HG03159 (cell line): ENCODE data around the gene TUBAL3.

Experiments
- ATAC-seq: cut with Tn5 transposase; IDR thresholded peaks from one replicate; pipeline ENCODE4 v1.9.1; 2021; ENCODE audit warnings: mild to moderate bottlenecking, moderate library complexity; ENCODE audit not compliant: unreplicated experiment

TUBAL3 gene

GRCh38 chr10:5404208-5405041 lies at the start of gene TUBAL3:
TUBAL3 (minus strand) TSS chr10:5404828; CDS start chr10:5404792, 36 bp downstream.
- ATAC-seq, result no peak

- no peak for ATAC-seq
Measured at GRCh38 chr10:5453749-5454489, 49.3 kb upstream of the TUBAL3 start.

DNA sequence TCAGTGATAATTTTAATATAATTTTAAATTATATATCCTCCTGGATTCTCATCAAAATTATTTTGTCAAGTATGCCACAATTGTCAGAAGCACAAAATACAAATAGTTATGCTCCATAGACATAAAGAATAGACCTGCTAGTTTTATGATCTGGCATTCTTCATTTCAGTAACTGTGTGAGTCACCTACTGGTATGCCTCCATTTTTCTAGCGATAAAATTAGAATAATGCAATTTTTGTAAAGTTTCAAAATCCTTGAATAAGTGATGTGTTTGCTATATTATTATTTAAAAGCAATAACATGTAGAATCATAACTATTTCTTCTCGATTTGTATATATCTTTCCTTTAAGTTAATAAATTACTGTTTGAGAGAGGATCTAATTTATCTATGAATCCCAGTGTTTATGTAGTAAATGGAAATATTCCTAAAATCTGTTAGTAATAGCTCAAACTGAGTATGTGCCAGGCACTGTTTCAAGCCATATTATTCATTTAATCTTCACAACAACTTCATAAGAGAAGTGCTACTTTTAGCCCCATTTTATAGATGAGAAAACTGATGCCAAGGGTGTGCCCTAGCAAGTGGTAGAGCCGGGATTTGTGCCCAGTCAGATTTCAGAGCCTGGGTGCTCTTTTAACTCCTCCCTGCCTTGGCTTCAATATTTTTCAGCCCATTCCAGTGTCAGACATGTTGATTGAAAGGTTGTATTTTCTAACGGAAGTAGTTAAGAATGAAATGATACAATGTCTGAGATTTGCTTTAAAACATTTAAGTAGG lies 46.2 kb upstream of the TUBAL3 start:
- no peak for ATAC-seq

- ATAC-seq, result no peak
Measured at GRCh38 chr10:5449823-5450222, 45.2 kb upstream of the TUBAL3 start.

- ATAC-seq, result no peak
Measured at GRCh38 chr10:5449227-5449626, 44.6 kb upstream of the TUBAL3 start.

DNA sequence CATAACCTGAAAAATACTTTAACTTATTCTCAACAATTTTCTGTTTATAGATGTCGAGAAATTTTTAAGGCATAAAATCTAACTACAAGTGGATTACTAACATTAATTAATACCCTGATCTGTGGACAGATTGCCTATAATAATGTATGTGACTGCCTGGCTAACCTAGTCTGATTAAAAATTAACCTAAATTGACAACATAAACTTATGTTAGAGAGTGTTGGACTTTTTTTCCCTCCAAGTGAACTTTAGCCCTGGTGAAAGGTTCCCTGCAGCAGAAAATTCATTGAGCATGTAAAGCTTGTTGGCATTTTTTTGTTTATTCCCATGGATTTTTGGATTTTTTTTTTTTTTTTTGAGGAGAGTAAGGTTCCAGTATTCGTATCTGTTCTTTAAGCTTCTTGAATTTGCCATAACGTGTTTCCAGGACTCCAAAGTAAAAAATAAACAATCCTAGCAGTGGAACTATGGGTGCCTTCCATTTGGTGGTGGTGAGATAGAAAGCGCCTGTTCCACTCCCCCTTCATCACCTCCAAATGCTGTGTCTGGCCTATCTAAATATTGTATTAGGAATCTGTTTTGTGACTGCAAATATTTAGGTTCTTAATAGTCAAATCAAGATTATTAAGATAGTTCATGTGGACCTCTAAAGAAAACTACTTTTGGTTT lies 43.8 kb upstream of the TUBAL3 start:
- no peak for ATAC-seq

DNA sequence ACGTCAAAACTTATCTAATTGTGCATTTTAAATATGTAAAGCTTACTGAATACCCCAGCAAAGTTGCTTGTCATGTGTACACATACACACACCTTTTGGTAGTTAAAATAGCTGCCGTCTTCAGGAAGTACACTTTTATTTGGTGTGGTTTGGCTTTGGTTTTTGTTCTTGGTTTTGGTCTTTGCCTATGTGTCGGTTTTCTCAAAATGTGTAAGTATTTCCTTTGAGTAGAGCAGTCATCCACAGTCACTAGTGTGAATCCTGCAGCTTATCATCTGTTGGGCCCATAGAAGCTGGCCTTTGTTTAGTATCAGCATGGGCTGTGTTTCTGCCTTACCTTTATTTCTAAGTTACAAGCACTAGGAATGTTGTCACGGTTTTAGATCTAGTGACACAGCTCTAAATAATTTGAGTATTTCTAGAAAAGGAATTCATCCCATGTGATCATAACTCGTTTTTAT lies 43.0 kb upstream of the TUBAL3 start:
- peak; percentile 36 for ATAC-seq

DNA sequence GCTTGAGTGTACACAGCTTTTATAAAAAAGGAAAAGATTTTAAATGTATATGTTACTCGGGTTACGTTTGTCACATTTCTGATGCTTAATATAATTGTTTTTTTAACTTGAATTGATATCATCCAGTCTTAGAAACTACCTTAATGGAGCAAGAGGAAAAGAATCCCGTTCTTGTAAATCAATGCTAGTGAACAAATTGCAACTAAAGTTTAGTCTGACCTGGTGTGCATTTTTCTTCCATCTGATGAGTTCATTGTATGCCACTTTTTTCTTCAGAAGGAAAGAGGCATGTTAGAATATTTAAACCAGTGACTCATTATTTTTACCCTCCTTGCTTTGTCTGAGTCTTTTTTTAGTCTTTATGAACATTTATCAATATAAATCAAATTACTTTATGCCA lies 42.4 kb upstream of the TUBAL3 start:
- no peak for ATAC-seq

GRCh38 chr10:5446390-5446926 lies 41.8 kb upstream of the TUBAL3 start:
- ATAC-seq, result peak; percentile 44

- ATAC-seq, result no peak
Measured at GRCh38 chr10:5445006-5445405, 40.4 kb upstream of the TUBAL3 start.

DNA sequence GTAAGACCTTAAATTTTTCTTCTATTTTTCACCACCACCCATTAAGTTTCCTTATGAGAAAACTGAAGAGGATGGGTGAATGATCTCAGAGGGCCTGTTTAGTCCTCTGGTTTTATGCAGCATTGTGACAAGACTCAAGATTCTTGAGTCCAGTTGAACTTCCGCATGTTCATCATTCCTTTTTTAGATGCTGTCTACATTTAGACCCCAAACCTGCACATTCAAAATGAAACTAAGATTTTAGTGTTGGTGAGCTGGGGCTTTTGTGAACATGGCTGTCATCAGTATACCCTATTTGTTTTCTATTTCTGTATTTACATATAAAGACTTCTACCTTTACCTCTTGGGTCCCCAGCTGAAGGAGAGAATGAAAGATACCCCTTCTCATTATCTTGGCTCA lies 38.8 kb upstream of the TUBAL3 start:
- ATAC-seq, result peak; percentile 72

GRCh38 chr10:5442990-5443370 lies 38.4 kb upstream of the TUBAL3 start:
- ATAC-seq, result peak; percentile 40

DNA sequence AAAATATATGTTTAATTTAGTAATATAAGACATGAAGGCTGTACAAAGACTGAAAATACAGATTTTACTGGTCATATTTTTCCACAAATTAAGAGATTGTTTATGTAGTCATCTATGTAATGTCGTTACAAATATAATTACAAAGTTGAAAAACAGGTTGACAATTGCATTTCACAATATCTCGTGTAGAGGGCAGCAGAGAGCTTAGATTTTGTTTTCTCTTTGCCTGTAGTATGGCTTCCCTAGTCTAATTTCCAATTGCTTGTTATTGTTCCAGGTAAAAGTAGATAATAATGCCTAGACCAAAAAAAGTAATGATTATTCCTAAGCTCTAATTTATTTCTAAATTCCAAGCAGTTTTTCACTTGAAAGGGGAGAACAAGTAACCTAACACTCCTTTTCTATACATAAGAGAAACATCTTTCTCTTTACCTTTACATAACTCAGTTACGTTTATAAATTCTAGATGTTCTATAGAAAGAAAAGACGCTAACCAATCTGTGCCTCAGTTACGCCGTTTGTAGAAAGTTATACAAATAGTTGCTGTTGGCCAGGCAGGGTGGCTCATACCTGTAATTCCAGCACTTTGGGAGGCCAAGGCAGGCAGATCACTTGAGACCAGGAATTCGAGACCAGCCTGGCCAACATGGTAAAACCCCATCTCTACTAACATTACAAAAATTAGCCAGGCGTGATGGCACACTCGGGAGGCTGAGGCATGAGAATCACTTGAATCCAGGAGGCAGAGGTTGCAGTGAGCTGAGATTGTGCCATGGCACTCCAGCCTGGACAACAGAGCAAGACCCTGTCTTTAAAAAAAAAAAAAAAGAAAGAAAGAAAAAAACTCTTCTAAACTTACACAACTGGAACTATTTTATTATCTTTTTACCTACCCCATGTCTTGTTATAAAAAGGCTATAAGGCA lies 37.7 kb upstream of the TUBAL3 start:
- no peak for ATAC-seq

- ATAC-seq, result no peak
Measured at GRCh38 chr10:5441106-5441505, 36.5 kb upstream of the TUBAL3 start.

DNA sequence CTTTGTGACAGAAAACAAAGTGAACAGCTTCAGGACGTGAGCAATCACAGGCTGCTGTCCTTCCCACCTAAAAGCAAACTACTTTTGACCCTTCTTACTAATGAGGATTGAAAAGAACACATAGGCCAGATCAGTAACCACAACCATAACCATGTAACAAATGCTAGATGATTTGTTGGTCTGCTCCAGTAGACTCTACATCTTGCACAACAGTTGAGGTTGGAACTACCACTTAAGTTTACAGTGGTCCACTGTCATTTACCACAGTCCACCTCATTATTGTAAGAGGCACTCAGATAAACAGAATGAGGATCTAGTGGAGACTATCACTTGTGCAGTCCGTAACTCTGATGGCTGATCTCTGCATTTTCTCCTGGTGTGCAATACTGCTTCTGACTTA lies 35.6 kb upstream of the TUBAL3 start:
- no peak for ATAC-seq

- ATAC-seq, result no peak
Measured at GRCh38 chr10:5435328-5435727, 30.7 kb upstream of the TUBAL3 start.

GRCh38 chr10:5434017-5434753 lies 29.6 kb upstream of the TUBAL3 start:
- peak; percentile 72 for ATAC-seq

DNA sequence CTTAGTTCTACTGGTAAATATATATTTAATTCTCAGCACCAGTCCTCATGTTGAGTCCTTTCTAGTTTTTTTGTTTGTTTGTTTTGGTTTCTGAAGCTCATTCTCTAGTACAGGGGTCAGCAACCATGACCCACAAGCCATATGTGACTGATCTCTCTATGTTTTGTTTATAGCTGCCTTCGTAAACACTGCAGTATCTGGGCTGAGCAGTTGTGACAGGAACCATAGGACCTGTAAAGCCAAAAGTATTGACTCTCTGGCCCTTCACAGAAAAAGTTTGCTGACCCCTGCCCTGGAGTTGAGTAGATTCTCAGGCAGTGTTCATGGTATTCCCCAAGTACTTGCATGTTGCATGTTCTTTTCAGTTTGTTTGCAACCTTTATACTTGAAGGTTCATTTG lies 28.6 kb upstream of the TUBAL3 start:
- no peak for ATAC-seq

- ATAC-seq, result no peak
Measured at GRCh38 chr10:5428133-5428532, 23.5 kb upstream of the TUBAL3 start.
